NB4 (cell line): Measurements from ENCODE around the gene TERT.

Experiments used
- CTCF ChIP-seq: IDR thresholded peaks from one replicate; pipeline ENCODE4 v1.5.1; 2012; ENCODE audit warnings: low read depth, low read length
- MAX ChIP-seq: IDR thresholded peaks from 2 replicates; pipeline ENCODE4 v1.6.1; 2011; ENCODE audit warnings: low read depth, low read length
- POLR2A ChIP-seq: IDR thresholded peaks from 2 replicates; pipeline ENCODE4 v1.6.1; 2011; ENCODE audit warnings: mild to moderate bottlenecking; ENCODE audit not compliant: insufficient read length; ENCODE audit errors: extremely low read depth

- TF ChIP-seq CTCF, result no peak
- no peak for TF ChIP-seq POLR2A
- TF ChIP-seq MAX, result no peak
Observed at GRCh38 chr5:1268666-1269065, 26.2 kb downstream of the TERT start.
